HUES48 (cell line): ENCODE data around the gene EPHA2.

Experiments
- H3K27ac ChIP-seq: one replicate; pipeline ENCODE4 v1.7.0; 2013; ENCODE audit warnings: low read depth, low read length, inconsistent platforms
- H3K27me3 ChIP-seq: 2 replicates; pipeline ENCODE4 v1.6.1; 2013; ENCODE audit warnings: mild to moderate bottlenecking, low read length; ENCODE audit not compliant: control insufficient read depth, insufficient read depth
- H3K36me3 ChIP-seq: 2 replicates; pipeline ENCODE4 v1.6.1; 2013; ENCODE audit warnings: low read length; ENCODE audit not compliant: control insufficient read depth, insufficient read depth
- H3K4me1 ChIP-seq: 2 replicates; pipeline ENCODE4 v1.6.1; 2013; ENCODE audit warnings: mild to moderate bottlenecking, low read length; ENCODE audit not compliant: control insufficient read depth, insufficient read depth
- H3K4me3 ChIP-seq: 2 replicates; pipeline ENCODE4 v1.5.1; 2013; ENCODE audit warnings: mild to moderate bottlenecking, low read depth, low read length
- H3K9ac ChIP-seq: 2 replicates; pipeline ENCODE4 v1.6.1; 2013; ENCODE audit warnings: mild to moderate bottlenecking, low read depth, low read length, moderate library complexity
- H3K9me3 ChIP-seq: 2 replicates; pipeline ENCODE4 v1.6.1; 2013; ENCODE audit warnings: low read length; ENCODE audit not compliant: control insufficient read depth, insufficient read depth

The EPHA2 gene

DNA sequence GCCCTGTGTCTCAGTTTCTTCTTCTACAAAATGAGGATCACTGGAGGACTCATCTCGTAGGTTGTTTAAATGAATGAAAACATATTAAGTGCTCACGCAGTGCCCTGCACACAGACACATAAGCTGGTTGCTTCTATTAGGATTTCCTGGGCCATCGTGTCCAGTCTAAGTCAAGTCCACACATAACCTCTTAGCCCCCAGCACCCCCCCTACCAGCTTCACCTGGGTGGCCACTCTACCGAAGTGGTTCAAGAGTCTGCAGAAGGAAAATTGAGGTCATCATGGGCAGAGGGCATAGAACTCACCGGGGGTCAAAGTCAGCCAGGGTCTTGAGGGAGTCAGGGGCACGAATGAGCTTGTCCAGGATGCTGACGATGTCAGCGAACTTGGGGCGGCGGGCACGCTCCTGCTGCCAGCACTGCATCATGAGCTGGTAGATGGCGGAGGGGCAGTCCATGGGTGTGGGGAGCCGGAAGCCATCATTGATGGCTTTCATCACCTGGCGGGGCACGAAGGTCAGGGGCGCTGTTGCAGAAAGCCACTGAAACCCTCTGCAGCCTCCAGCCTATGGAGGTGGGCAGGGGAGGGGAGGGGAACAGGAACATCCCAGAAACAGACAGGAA is 25.8 kb downstream of the EPHA2 start:
- H3K4me1 ChIP-seq: no peaks in the 10 kb centered on the region
- H3K4me3 ChIP-seq: no peak overlapping the region
- no peaks in the 10 kb centered on the region for H3K27me3 ChIP-seq
- H3K27ac ChIP-seq: no peak overlapping the region
- H3K9ac ChIP-seq: no peak overlapping the region
- H3K36me3 ChIP-seq: peaks cover 90% of the 10 kb centered on the region
- no peaks in the 10 kb centered on the region for H3K9me3 ChIP-seq

DNA sequence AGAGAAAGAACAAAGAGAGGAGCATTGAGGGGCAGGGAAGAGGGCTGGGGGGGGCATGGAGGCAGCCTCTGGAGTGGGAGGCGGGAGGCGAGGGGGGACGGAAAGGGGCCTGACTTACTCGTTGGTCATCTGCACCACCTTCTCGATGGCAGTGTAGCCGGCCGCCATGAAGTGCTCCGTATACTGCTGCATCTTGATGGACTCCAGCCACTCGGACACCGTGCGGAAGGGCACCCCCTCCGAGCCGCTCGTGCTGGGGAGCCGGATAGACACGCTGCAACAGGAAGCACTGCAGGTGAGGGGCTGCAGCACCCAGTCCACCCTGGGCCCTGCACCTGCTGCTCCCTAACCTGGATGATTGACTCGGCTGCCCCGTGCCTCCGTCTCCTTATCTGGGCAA is 26.6 kb downstream of the EPHA2 start:
- no peaks in the 10 kb centered on the region for H3K4me1 ChIP-seq
- H3K9ac ChIP-seq: no peak overlapping the region
- no peaks in the 10 kb centered on the region for H3K27me3 ChIP-seq
- no peak overlapping the region for H3K27ac ChIP-seq
- H3K4me3 ChIP-seq: no peak overlapping the region
- peaks cover 83% of the 10 kb centered on the region for H3K36me3 ChIP-seq
- H3K9me3 ChIP-seq: no peaks in the 10 kb centered on the region

DNA sequence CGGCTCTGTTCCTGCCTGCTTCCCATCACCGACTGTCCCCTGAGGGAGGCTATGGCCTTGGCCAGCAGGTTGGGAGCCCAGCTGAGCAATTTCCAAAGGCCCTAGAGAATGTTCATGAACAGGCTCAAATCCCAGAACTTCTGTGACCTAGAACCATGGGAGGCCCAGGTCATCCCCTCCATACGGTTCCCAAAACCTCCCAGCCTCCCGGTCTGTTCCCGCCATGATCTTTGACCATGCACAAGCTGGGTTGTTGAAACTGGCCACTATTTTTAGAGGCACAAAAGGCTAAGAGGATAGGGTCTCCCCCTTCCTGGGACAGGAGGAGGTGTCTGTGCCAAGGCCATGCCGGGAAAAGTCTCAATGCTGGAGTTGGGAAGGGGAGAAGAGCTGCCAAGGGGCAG is 27.5 kb downstream of the EPHA2 start:
- Histone ChIP-seq H3K36me3 (peaks cover 73% of the 10 kb centered on the region), H3K4me1 (no peaks in the 10 kb centered on the region), H3K27ac (no peak overlapping the region), H3K9ac (no peak overlapping the region), H3K4me3 (no peak overlapping the region), H3K9me3 (no peaks in the 10 kb centered on the region), H3K27me3 (no peaks in the 10 kb centered on the region)

DNA sequence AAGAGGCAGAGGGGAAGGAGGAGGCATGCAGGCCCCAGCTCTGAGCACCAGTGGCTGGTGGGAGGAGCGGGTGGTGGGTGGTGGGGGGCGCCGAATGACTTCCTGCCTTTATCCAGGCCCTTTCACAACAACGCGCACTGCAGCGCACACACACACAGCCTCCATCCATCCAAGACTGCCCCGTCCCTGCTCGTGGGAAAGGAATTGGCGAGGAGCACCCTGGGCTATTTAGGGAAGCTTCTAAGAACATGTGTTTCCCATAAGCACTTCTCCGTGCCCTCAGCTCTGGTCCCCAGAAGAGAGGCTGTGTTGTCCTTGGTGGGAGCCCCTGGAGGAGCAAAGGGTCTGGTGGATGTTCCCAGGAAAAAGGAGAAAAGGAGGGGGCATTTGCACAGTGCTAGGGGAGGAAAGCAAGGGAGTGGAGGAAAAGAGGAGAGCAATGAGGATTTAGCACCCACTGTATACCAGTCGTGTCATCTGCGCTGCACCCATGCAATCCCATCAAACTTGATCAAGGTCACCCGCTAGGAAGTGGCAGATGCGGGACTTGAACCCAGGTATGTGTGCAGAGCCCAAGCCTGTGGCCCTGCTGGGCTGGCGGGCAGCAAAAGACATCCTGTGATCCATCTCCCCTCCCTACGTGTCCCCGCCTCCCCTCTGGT is 28.1 kb downstream of the EPHA2 start:
- H3K4me3 ChIP-seq: no peak overlapping the region
- no peak overlapping the region for H3K27ac ChIP-seq
- H3K36me3 ChIP-seq: peaks cover 68% of the 10 kb centered on the region
- H3K9ac ChIP-seq: no peak overlapping the region
- H3K27me3 ChIP-seq: no peaks in the 10 kb centered on the region
- no peaks in the 10 kb centered on the region for H3K9me3 ChIP-seq
- H3K4me1 ChIP-seq: no peaks in the 10 kb centered on the region

DNA sequence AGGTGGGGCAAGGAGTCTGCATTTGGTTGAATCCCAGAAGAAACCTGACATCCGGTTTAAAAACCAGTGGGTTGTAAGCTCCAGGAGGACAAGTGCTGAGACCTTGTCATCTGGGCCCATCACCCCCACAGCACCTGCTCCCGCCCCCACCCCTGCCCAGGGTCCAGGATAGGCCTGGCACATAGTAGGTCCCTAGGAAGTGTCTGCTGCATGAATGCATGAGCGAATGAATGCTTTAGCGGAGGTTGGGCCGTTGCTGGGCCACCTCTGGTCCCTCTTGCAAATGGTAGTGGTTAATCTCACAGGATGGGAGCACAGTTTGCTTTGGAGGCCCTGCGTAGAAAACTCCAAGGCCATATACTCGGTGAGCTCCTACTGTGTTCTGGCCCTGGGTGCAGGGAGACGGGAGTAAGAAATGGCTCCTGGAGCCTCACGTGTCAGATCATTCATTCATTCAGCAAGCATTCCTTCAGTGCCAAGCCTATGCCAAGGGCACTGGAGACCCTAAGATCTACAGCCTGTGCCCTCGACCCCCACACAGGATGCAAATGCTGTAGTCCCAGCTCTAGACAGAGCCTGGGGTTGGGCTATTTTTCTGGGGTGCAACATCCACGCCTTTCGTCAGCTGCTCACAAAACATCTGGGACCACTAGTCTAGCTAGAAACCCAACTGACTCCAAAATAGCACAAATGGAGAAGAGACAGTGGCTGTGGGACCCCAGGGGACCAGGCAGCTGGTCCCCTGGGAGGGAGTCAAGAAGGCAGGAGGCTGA is 28.9 kb downstream of the EPHA2 start:
- Histone ChIP-seq H3K4me3 (no peak overlapping the region), H3K9ac (no peak overlapping the region), H3K27ac (no peak overlapping the region), H3K36me3 (peaks cover 61% of the 10 kb centered on the region), H3K4me1 (peaks cover 6% of the 10 kb centered on the region; the same call in 1 of the 2 replicates), H3K9me3 (no peaks in the 10 kb centered on the region), H3K27me3 (no peaks in the 10 kb centered on the region)

DNA sequence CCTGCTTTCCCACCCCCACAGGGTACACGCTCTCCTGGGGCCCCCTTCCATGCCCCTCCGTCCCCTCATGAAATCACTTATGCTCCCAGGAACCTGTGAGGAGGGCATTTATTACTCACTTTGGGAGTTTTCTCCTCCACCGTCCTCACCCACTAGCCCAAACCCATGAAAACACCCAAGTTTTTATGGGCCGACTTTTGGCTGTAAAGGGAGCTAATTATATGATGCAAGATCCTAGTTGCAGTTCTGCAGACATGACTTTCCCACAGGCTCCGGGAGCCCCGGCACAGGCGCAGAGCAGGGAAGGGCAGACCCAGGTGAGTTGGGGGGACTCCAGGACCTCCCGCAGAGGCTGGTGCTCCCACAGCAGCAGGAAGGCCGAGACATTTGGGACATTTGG is 29.7 kb downstream of the EPHA2 start:
- Histone ChIP-seq H3K4me1 (peaks cover 6% of the 10 kb centered on the region; the same call in 1 of the 2 replicates), H3K9me3 (no peaks in the 10 kb centered on the region), H3K27ac (no peak overlapping the region), H3K36me3 (peaks cover 55% of the 10 kb centered on the region), H3K4me3 (no peak overlapping the region), H3K27me3 (no peaks in the 10 kb centered on the region), H3K9ac (no peak overlapping the region)

DNA sequence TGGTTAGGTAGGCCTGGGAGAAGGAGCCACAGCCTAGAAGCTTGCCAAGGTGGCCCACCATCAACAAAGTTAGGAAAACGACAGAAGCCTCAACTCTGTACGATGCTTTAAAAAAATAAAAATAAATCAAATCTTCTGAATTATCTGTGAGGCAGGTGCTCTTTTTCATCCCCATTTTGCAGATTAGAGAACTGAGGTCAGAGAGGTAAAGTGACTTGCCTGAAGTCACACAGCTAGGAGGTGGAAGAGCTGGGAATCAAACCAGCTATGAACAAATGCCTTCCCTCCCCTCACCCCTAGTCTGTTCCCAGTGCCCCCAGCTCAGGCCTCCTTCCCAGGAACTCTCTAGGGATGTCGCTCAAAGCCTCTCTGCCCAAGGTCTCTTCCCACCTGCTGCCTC is 30.4 kb downstream of the EPHA2 start:
- Histone ChIP-seq H3K4me1 (peaks cover 9% of the 10 kb centered on the region; the same call in 1 of the 2 replicates), H3K4me3 (no peak overlapping the region), H3K9me3 (no peaks in the 10 kb centered on the region), H3K27me3 (no peaks in the 10 kb centered on the region), H3K9ac (no peak overlapping the region), H3K27ac (no peak overlapping the region), H3K36me3 (peaks cover 49% of the 10 kb centered on the region)

DNA sequence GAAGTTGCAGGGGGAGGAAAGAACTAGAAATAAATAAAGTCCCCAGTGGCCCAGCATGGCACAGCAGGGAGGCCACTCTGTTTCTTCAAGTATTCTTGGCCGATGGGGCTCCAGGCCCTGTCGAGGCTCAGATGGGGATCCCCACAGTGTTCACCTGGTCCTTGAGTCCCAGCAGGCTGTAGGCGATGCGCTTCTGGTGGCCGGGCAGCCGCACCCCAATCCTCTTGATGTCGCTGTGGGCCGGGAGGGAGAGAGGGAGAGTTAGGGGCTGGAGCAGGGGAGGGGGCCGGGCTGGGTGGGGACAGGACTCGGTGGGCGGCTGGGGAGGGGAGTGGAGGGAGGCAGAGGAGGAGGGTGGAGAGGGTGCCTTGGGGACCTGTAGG is 30.8 kb downstream of the EPHA2 start:
- Histone ChIP-seq H3K9ac (no peak overlapping the region), H3K4me3 (no peak overlapping the region), H3K36me3 (peaks cover 44% of the 10 kb centered on the region), H3K27ac (no peak overlapping the region), H3K27me3 (no peaks in the 10 kb centered on the region), H3K9me3 (no peaks in the 10 kb centered on the region), H3K4me1 (peaks cover 13% of the 10 kb centered on the region; the same call in 1 of the 2 replicates)

DNA sequence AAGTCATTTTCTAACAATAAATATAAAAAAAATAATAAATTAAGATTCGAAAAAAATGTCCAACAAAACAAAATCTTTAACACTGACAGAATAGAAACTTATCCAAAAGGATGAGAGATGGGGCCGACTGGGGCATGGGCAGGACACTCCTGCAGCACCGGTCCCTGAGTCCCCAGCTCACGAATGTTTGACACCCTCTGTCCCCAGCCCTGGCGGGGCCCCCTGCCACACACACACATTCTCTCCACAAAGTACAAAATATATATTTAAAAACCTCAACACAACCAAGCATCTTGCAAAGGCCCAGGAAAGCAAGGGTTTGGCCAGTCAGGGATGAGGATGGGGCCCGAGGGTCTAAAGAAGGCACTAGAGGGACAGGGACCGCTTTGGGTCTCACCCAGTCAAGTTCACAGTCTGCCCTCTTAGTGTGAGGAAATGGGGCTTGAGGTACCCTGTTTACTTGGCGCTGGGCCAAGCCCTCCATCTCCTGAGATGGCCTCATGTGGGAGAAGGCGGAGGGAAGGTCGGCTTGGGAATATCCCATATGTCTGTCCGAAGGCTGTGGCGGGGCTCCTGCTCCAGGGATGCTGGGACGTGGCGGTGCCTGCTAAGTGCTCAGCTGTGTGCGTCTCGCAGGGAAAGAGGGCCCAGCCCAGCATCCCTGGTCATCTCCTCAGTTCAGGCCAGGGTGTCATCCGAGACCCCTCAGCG is 31.3 kb downstream of the EPHA2 start:
- no peaks in the 10 kb centered on the region for H3K9me3 ChIP-seq
- no peak overlapping the region for H3K4me3 ChIP-seq
- H3K27me3 ChIP-seq: no peaks in the 10 kb centered on the region
- H3K9ac ChIP-seq: no peak overlapping the region
- H3K27ac ChIP-seq: no peak overlapping the region
- H3K4me1 ChIP-seq: peaks cover 14% of the 10 kb centered on the region; the same call in 1 of the 2 replicates
- peaks cover 39% of the 10 kb centered on the region for H3K36me3 ChIP-seq

DNA sequence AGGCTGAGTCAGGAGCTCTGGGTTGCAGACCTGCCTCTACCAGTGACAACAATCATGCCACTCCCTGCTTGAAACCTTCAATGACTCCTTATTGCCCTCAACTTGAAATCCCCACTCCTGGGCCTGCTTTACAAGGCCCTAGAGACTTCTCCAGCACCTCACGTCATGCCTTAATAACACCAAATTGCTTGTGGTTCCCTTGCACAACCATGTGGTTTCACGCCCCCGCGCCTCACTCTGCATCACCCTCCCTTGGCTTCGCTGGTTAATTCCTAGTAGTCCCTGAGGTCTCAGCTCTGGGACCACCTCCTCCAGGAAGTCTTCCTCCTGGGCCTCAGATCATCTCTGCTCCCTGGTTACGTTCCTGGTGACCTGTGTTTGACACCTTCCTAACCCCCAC is 33.0 kb downstream of the EPHA2 start:
- Histone ChIP-seq H3K4me1 (peaks cover 14% of the 10 kb centered on the region; the same call in 1 of the 2 replicates), H3K4me3 (no peak overlapping the region), H3K9ac (no peak overlapping the region), H3K27ac (no peak overlapping the region), H3K27me3 (no peaks in the 10 kb centered on the region), H3K9me3 (no peaks in the 10 kb centered on the region), H3K36me3 (peaks cover 23% of the 10 kb centered on the region)
